Measurements from ENCODE around the gene KRTAP4-5.
"Not testable (repeated sequence)": the region's sequence is repeated elsewhere in the genome, so short reads cannot be mapped to it uniquely, and the experiment has no call there.

Gene KRTAP4-5

GRCh38 chr17:41148971-41149651, 514 bp downstream of the KRTAP4-5 start:
- H3K4me1 ChIP-seq (ENCODE audit: control insufficient read depth, insufficient read depth, low read length); H3K9me3 ChIP-seq (ENCODE audit: control insufficient read depth, insufficient read depth, low read depth, low read length); H3K4me3 ChIP-seq (ENCODE audit: low read depth, low read length); H3K36me3 ChIP-seq (ENCODE audit: control insufficient read depth in 2 of 2, insufficient read depth in 1 of 2, low read length in 2 of 2); CTCF ChIA-PET; H3K27ac ChIP-seq (ENCODE audit: extremely low read depth, low read depth, low read length); POLR2A ChIA-PET: not testable (repeated sequence)
- TF ChIP-seq SCRT1 (tag by site-specific recombination; IDR thresholded peaks at IDR 0.05; ENCODE audit: borderline replicate concordance) (peak; percentile 95), SCRT2 (tag by site-specific recombination; IDR thresholded peaks at IDR 0.05) (peak; percentile 86), ZIC2 (tag by site-specific recombination; IDR thresholded peaks at IDR 0.05) (peak; percentile 84)

GRCh38 chr17:41147531-41148204, 2.0 kb downstream of the KRTAP4-5 start:
- POLR2A ChIA-PET = no interaction called here
- CTCF ChIA-PET = interaction anchor here (0.7 to 1.5 kb wide), 5 partner anchors 12 to 518 kb away, joined by 3 to 4 read pairs (median 3); no protein-coding TSS in a partner anchor
- TF ChIP-seq BCL6B (tag by site-specific recombination; IDR thresholded peaks at IDR 0.05) (no peak), ZNF366 (tag by site-specific recombination; conservative IDR thresholded peaks at IDR 0.05) (peak; percentile 68)

GRCh38 chr17:41145261-41145660, 4.4 kb downstream of the KRTAP4-5 start:
- POLR2A ChIA-PET = no interaction called here
- no peaks in the 10 kb centered on the region for H3K9me3 ChIP-seq (ENCODE audit: control insufficient read depth, insufficient read depth, low read depth, low read length)
- H3K4me3 ChIP-seq (ENCODE audit: low read depth, low read length) = no peak overlapping the region
- CTCF ChIA-PET = no interaction called here
- H3K27ac ChIP-seq (ENCODE audit: extremely low read depth, low read depth, low read length) = no peak overlapping the region
- no peaks in the 10 kb centered on the region for H3K36me3 ChIP-seq (ENCODE audit: control insufficient read depth in 2 of 2, insufficient read depth in 1 of 2, low read length in 2 of 2)
- H3K4me1 ChIP-seq (ENCODE audit: control insufficient read depth, insufficient read depth, low read length) = no peaks in the 10 kb centered on the region
- TF ChIP-seq ZNF791 (tag by site-specific recombination; IDR thresholded peaks at IDR 0.05) (no peak), ZNF624 (tag by site-specific recombination; IDR thresholded peaks at IDR 0.05) (no peak), ZNF48 (tag by site-specific recombination; IDR thresholded peaks at IDR 0.05) (no peak), ZNF248 (tag by site-specific recombination; IDR thresholded peaks at IDR 0.05) (no peak), ZNF311 (tag by site-specific recombination; IDR thresholded peaks at IDR 0.05; ENCODE audit: borderline replicate concordance) (no peak), ZNF18 (tag by site-specific recombination; IDR thresholded peaks at IDR 0.05) (no peak), TSHZ1 (tag by site-specific recombination; IDR thresholded peaks at IDR 0.05; ENCODE audit: borderline replicate concordance) (no peak), ZNF529 (tag by site-specific recombination; IDR thresholded peaks at IDR 0.05; ENCODE audit: insufficient replicate concordance) (no peak), ZNF37A (tag by site-specific recombination; IDR thresholded peaks at IDR 0.05) (no peak), PRDM2 (tag by site-specific recombination; IDR thresholded peaks at IDR 0.05; ENCODE audit: borderline replicate concordance) (no peak), ZNF558 (tag by site-specific recombination; IDR thresholded peaks at IDR 0.05) (no peak), ZIC2 (tag by site-specific recombination; IDR thresholded peaks at IDR 0.05) (no peak), ZNF555 (tag by site-specific recombination; conservative IDR thresholded peaks at IDR 0.05) (no peak)

More at GRCh38 chr17:41147531-41148204, 2.0 kb downstream of the KRTAP4-5 start:
- Histone ChIP-seq H3K9me3 (ENCODE audit: control insufficient read depth, insufficient read depth, low read depth, low read length) (no peaks in the 10 kb centered on the region), H3K4me3 (ENCODE audit: low read depth, low read length) (no peak overlapping the region), H3K27ac (ENCODE audit: extremely low read depth, low read depth, low read length) (no peak overlapping the region), H3K36me3 (ENCODE audit: control insufficient read depth in 2 of 2, insufficient read depth in 1 of 2, low read length in 2 of 2) (no peaks in the 10 kb centered on the region), H3K4me1 (ENCODE audit: control insufficient read depth, insufficient read depth, low read length) (no peaks in the 10 kb centered on the region)
